GM12878 (cell line): ENCODE data around the gene CBFB. TPM values are rescaled to one million over a fixed set of nuclear protein-coding genes. Genes with fewer than 3 reads are reported as not detected.

ENCODE experiments used
- ASH2L ChIP-seq: fragments of 300-600, 200-600 bp; sonication (generic); IDR thresholded peaks from 2 replicates; pipeline ENCODE4 v1.6.1; 2017; ENCODE audit warnings: low read depth, mild to moderate bottlenecking, borderline replicate concordance
- CREM ChIP-seq: IDR thresholded peaks from 2 replicates; pipeline ENCODE4 v1.6.1; 2014; ENCODE audit warnings: antibody characterized with exemption, low read depth
- JUNB ChIP-seq: IDR thresholded peaks from 2 replicates; pipeline ENCODE4 v1.6.1; 2016; ENCODE audit warnings: antibody characterized with exemption, mild to moderate bottlenecking
- NFIC ChIP-seq: IDR thresholded peaks from 2 replicates; pipeline ENCODE4 v1.6.1; 2012; ENCODE audit warnings: low read depth, mild to moderate bottlenecking, inconsistent platforms, low read length, moderate library complexity
- NFXL1 ChIP-seq: fragments of 450-650 bp; IDR thresholded peaks from 2 replicates; pipeline ENCODE4 v1.6.1; 2017; ENCODE audit warnings: antibody characterized with exemption, mild to moderate bottlenecking, borderline replicate concordance
- PML ChIP-seq: IDR thresholded peaks from 2 replicates; pipeline ENCODE4 v1.6.1; 2012; ENCODE audit warnings: low read length, inconsistent platforms
- RBBP5 ChIP-seq: fragments of 200-600 bp; sonication (generic); conservative IDR thresholded peaks from 2 replicates; pipeline ENCODE4 v1.6.1; 2016
- RFX5 ChIP-seq: IDR thresholded peaks from 2 replicates; pipeline ENCODE4 v1.6.1; 2011; ENCODE audit warnings: low read depth, low read length, improper control_type of control experiment
- RUNX3 ChIP-seq: IDR thresholded peaks from 2 replicates; pipeline ENCODE4 v1.6.1; 2012; ENCODE audit warnings: low read length, inconsistent platforms
- SRF ChIP-seq, 2 experiments: IDR thresholded peaks; 2 replicates each; pipeline ENCODE4 v1.6.1; 2011; ENCODE audit warnings: low read depth in 2 of 2, low read length in 2 of 2, mild to moderate bottlenecking in 1 of 2, moderate library complexity in 1 of 2
- TCF12 ChIP-seq: IDR thresholded peaks from 2 replicates; pipeline ENCODE4 v1.6.1; 2011; ENCODE audit warnings: low read depth, mild to moderate bottlenecking, low read length
- TCF7 ChIP-seq: IDR thresholded peaks from 2 replicates; pipeline ENCODE4 v1.6.1; 2014; ENCODE audit warnings: antibody characterized with exemption, borderline replicate concordance
- YY1 ChIP-seq: IDR thresholded peaks from 2 replicates; pipeline ENCODE4 v1.6.1; 2011; ENCODE audit warnings: low read depth, mild to moderate bottlenecking, low read length
- ZNF622 ChIP-seq: fragments of 450-650 bp; IDR thresholded peaks from 2 replicates; pipeline ENCODE4 v1.6.1; 2017; ENCODE audit warnings: mild to moderate bottlenecking, inconsistent platforms
- polyA plus RNA-seq, 11 experiments: library from polyadenylated mRNA; depleted of rRNA in 4 of 11; unstranded in 6 of 11; stranded (reverse) in 5 of 11; fragments of >200 nt; fragmentation: Nextera tagmentation in 4 of 11; fragmentation: Illumina TruSeq in 1 of 11; extraction: Ambion mirVana in 4 of 11; extraction: Trizol in 1 of 11; gene quantifications; 1 replicate in 1 of 11; 2 replicates in 10 of 11; pipeline versions ENCODE4 v1.2.1 to v1.2.3, GENCODE V29; 2011 to 2016; ENCODE audit warnings: inconsistent platforms in 2 of 11, missing spikeins in 2 of 11, low read depth in 1 of 11
- total RNA-seq, 4 experiments: library from RNA; depleted of rRNA in 3 of 4; stranded (reverse); fragments of >200 nt in 3 of 4; fragmentation: Illumina TruSeq in 1 of 4; extraction: Trizol in 1 of 4; gene quantifications; 2 replicates each; pipeline versions ENCODE4 v1.2.1 to v1.2.3, GENCODE V29; 2013 to 2021
- TF ChIP-seq, protein P1 (sequence below): fragments of 450-650 bp; IDR thresholded peaks from 2 replicates; pipeline ENCODE4 v1.6.1; 2017; ENCODE audit warnings: antibody characterized with exemption, mild to moderate bottlenecking, moderate library complexity
- TF ChIP-seq, protein P2 (sequence below): fragments of 450-650 bp; IDR thresholded peaks from 2 replicates; pipeline ENCODE4 v1.6.1; 2017; ENCODE audit warnings: mild to moderate bottlenecking, moderate library complexity
- TF ChIP-seq, protein P3 (sequence below): fragments of 450-650 bp; IDR thresholded peaks from 2 replicates; pipeline ENCODE4 v1.6.1; 2014; ENCODE audit warnings: mild to moderate bottlenecking
- TF ChIP-seq, protein P4 (sequence below): fragments of 450-650 bp; IDR thresholded peaks from 2 replicates; pipeline ENCODE4 v1.6.1; 2017; ENCODE audit warnings: mild to moderate bottlenecking, low read depth, inconsistent platforms; ENCODE audit not compliant: poor library complexity, severe bottlenecking
- TF ChIP-seq, protein P5 (sequence below): fragments of 450-650 bp; IDR thresholded peaks from 2 replicates; pipeline ENCODE4 v1.6.1; 2016; ENCODE audit warnings: mild to moderate bottlenecking

CBFB gene
- total and polyA plus RNA-seq, 10 of the 15 experiments (the other 5 are each of a cell fraction or from before 2014, with no cell fraction given) = 25.3 to 83.8 (median 65.7) TPM

DNA sequence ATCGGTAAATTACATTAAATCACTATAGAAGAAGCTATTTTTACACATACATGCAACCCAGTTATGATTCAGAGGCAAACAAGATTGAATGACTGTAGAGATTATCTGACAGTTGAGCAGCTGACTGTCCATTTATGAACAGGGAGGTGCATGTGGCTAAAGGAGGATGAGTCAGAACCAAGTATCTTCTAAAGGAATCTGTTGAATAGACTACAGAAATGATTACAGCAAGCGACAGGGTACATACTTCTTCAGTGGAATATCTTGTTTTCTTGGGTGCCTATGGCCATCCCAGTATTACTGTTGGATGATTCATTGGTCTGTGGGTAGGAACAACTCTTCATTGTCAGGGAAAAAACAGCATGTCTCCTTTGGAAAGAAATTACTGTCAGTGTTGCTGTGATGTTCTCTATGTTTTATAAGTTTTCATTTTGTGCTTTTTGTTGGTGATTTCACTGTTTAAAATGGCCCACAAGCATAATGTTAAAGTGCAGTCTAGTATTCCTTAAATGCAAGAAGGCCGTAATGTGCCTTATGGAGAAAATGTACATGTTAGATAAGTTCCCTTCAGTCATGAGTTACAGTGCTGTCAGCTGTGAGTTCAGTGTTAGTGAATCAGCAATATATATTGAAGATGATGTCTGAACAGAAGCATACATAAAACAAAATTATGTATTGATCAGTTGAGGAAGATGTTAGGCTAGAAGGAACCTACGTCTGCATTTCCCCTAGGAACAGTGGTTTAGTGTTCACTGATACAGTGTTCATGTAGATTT is 27.0 kb downstream of the CBFB start (continued):
- TF ChIP-seq, protein P1, sequence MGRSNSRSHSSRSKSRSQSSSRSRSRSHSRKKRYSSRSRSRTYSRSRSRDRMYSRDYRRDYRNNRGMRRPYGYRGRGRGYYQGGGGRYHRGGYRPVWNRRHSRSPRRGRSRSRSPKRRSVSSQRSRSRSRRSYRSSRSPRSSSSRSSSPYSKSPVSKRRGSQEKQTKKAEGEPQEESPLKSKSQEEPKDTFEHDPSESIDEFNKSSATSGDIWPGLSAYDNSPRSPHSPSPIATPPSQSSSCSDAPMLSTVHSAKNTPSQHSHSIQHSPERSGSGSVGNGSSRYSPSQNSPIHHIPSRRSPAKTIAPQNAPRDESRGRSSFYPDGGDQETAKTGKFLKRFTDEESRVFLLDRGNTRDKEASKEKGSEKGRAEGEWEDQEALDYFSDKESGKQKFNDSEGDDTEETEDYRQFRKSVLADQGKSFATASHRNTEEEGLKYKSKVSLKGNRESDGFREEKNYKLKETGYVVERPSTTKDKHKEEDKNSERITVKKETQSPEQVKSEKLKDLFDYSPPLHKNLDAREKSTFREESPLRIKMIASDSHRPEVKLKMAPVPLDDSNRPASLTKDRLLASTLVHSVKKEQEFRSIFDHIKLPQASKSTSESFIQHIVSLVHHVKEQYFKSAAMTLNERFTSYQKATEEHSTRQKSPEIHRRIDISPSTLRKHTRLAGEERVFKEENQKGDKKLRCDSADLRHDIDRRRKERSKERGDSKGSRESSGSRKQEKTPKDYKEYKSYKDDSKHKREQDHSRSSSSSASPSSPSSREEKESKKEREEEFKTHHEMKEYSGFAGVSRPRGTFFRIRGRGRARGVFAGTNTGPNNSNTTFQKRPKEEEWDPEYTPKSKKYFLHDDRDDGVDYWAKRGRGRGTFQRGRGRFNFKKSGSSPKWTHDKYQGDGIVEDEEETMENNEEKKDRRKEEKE = no peak
- peak; percentile 58 for TF ChIP-seq RUNX3
- TF ChIP-seq SRF (IDR thresholded peaks at IDR 0.05; ENCODE audit: low read depth in 2 of 2, low read length in 2 of 2) = 0 out of 4 replicates have a peak, but pooled peaks of 1 of the 2 experiments have one; percentile 47
- TF ChIP-seq TCF12 = no peak
- TF ChIP-seq YY1 = no peak
- peak; percentile 76 for TF ChIP-seq NFIC
- TF ChIP-seq ZNF622 = no peak
- TF ChIP-seq ASH2L = no peak
- peak; percentile 25; the same call in 1 of the 2 replicates for TF ChIP-seq PML
- TF ChIP-seq, protein P2, sequence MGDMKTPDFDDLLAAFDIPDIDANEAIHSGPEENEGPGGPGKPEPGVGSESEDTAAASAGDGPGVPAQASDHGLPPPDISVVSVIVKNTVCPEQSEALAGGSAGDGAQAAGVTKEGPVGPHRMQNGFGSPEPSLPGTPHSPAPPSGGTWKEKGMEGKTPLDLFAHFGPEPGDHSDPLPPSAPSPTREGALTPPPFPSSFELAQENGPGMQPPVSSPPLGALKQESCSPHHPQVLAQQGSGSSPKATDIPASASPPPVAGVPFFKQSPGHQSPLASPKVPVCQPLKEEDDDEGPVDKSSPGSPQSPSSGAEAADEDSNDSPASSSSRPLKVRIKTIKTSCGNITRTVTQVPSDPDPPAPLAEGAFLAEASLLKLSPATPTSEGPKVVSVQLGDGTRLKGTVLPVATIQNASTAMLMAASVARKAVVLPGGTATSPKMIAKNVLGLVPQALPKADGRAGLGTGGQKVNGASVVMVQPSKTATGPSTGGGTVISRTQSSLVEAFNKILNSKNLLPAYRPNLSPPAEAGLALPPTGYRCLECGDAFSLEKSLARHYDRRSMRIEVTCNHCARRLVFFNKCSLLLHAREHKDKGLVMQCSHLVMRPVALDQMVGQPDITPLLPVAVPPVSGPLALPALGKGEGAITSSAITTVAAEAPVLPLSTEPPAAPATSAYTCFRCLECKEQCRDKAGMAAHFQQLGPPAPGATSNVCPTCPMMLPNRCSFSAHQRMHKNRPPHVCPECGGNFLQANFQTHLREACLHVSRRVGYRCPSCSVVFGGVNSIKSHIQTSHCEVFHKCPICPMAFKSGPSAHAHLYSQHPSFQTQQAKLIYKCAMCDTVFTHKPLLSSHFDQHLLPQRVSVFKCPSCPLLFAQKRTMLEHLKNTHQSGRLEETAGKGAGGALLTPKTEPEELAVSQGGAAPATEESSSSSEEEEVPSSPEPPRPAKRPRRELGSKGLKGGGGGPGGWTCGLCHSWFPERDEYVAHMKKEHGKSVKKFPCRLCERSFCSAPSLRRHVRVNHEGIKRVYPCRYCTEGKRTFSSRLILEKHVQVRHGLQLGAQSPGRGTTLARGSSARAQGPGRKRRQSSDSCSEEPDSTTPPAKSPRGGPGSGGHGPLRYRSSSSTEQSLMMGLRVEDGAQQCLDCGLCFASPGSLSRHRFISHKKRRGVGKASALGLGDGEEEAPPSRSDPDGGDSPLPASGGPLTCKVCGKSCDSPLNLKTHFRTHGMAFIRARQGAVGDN = no peak
- TF ChIP-seq, protein P3, sequence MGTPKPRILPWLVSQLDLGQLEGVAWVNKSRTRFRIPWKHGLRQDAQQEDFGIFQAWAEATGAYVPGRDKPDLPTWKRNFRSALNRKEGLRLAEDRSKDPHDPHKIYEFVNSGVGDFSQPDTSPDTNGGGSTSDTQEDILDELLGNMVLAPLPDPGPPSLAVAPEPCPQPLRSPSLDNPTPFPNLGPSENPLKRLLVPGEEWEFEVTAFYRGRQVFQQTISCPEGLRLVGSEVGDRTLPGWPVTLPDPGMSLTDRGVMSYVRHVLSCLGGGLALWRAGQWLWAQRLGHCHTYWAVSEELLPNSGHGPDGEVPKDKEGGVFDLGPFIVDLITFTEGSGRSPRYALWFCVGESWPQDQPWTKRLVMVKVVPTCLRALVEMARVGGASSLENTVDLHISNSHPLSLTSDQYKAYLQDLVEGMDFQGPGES = no peak
- TF ChIP-seq RFX5 = no peak
- TF ChIP-seq JUNB = peak; percentile 89
- TF ChIP-seq RBBP5 = no peak
- peak; percentile 30 for TF ChIP-seq CREM
- TF ChIP-seq, protein P4, sequence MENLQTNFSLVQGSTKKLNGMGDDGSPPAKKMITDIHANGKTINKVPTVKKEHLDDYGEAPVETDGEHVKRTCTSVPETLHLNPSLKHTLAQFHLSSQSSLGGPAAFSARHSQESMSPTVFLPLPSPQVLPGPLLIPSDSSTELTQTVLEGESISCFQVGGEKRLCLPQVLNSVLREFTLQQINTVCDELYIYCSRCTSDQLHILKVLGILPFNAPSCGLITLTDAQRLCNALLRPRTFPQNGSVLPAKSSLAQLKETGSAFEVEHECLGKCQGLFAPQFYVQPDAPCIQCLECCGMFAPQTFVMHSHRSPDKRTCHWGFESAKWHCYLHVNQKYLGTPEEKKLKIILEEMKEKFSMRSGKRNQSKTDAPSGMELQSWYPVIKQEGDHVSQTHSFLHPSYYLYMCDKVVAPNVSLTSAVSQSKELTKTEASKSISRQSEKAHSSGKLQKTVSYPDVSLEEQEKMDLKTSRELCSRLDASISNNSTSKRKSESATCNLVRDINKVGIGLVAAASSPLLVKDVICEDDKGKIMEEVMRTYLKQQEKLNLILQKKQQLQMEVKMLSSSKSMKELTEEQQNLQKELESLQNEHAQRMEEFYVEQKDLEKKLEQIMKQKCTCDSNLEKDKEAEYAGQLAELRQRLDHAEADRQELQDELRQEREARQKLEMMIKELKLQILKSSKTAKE = peak; percentile 20
- TF ChIP-seq NFXL1 = no peak
- peak; percentile 49; the same call in 1 of the 2 replicates for TF ChIP-seq TCF7
- TF ChIP-seq, protein P5, sequence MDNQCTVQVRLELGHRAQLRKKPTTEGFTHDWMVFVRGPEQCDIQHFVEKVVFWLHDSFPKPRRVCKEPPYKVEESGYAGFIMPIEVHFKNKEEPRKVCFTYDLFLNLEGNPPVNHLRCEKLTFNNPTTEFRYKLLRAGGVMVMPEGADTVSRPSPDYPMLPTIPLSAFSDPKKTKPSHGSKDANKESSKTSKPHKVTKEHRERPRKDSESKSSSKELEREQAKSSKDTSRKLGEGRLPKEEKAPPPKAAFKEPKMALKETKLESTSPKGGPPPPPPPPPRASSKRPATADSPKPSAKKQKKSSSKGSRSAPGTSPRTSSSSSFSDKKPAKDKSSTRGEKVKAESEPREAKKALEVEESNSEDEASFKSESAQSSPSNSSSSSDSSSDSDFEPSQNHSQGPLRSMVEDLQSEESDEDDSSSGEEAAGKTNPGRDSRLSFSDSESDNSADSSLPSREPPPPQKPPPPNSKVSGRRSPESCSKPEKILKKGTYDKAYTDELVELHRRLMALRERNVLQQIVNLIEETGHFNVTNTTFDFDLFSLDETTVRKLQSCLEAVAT = no peak
